H1 (cell line): ENCODE measurements around the gene FLVCR1. TPM values are rescaled to one million over a fixed set of nuclear protein-coding genes. Genes with fewer than 3 reads are reported as not detected.

Source experiments
- CTCF ChIA-PET: fragments of 300-600 bp; sonication (Branson Sonifier 250); formaldehyde crosslinking; loops from one replicate; lab custom pipeline; 2021; ENCODE audit not compliant: partially characterized antibody; lab: Charles Lee
- POLR2A ChIA-PET: fragments of 300-600 bp; sonication (Branson Sonifier 250); formaldehyde crosslinking; loops from one replicate; lab custom pipeline; 2021; ENCODE audit warnings: inconsistent platforms; ENCODE audit not compliant: partially characterized antibody; lab: Charles Lee
- DNase-seq, 2 experiments: peaks; one replicate each; pipeline versions ENCODE4 v3.0.0 to v3.0.0-alpha.2; 2010 to 2022; ENCODE audit warnings: low spot score in 2 of 2, low read depth in 1 of 2, mixed read lengths in 1 of 2
- FAIRE-seq: peaks from 2 replicates; lab custom pipeline; 2011; peaks lifted over from hg19 to GRCh38; lab: Jason Lieb, UNC
- H2AFZ ChIP-seq: 2 replicates; pipeline ENCODE4 v1.8.1; 2012; ENCODE audit warnings: low read length, inconsistent platforms
- H2AK5ac ChIP-seq: 2 replicates; pipeline ENCODE4 v1.6.1; 2013; ENCODE audit warnings: low read depth, low read length
- H2BK120ac ChIP-seq: replicated peaks from 2 replicates; pipeline ENCODE3; 2013; ENCODE audit warnings: low read depth, low read length, inconsistent platforms
- H2BK12ac ChIP-seq: 2 replicates; pipeline ENCODE4 v1.6.1; 2013; ENCODE audit warnings: low read depth, low read length
- H2BK15ac ChIP-seq: 2 replicates; pipeline ENCODE4 v1.6.1; 2013; ENCODE audit warnings: low read length
- H2BK20ac ChIP-seq: 2 replicates; pipeline ENCODE4 v1.6.1; 2013; ENCODE audit warnings: low read length
- H2BK5ac ChIP-seq: 2 replicates; pipeline ENCODE4 v1.6.1; 2013; ENCODE audit warnings: low read depth, low read length
- H3K14ac ChIP-seq: 2 replicates; pipeline ENCODE4 v1.6.1; 2013; ENCODE audit warnings: inconsistent platforms; ENCODE audit not compliant: insufficient read length
- H3K18ac ChIP-seq: 2 replicates; pipeline ENCODE4 v1.6.1; 2013; ENCODE audit warnings: low read length; ENCODE audit errors: extremely low read depth
- H3K23ac ChIP-seq: 2 replicates; pipeline ENCODE4 v1.6.1; 2013; ENCODE audit warnings: inconsistent platforms; ENCODE audit not compliant: insufficient read length
- H3K23me2 ChIP-seq: 2 replicates; pipeline ENCODE4 v1.6.1; 2013; ENCODE audit warnings: low read depth, low read length
- H3K27ac ChIP-seq: 2 replicates; pipeline ENCODE4 v1.6.1; 2011; ENCODE audit warnings: low read depth, low read length, inconsistent platforms
- H3K27me3 ChIP-seq, 4 experiments: replicated peaks in 1 of 4; 1 replicate in 1 of 4; 2 replicates in 3 of 4; pipeline versions ENCODE4 v1.6.1 to v1.8.1; 2011 to 2013; ENCODE audit warnings: low read length in 3 of 4, mild to moderate bottlenecking in 3 of 4, inconsistent platforms in 2 of 4, mixed read lengths in 2 of 4, moderate library complexity in 1 of 4; ENCODE audit not compliant: control insufficient read depth in 3 of 4, insufficient read depth in 3 of 4; ENCODE audit errors: extremely low read depth in 1 of 4
- H3K36me3 ChIP-seq, 4 experiments: 2 replicates each; pipeline versions ENCODE4 v1.6.1 to v1.8.1; 2011 to 2013; ENCODE audit warnings: mild to moderate bottlenecking in 4 of 4, low read length in 3 of 4, moderate library complexity in 2 of 4, control low read depth in 1 of 4, inconsistent platforms in 1 of 4; ENCODE audit not compliant: insufficient read depth in 4 of 4, control insufficient read depth in 2 of 4
- H3K4ac ChIP-seq: replicated peaks from 2 replicates; pipeline ENCODE3; 2013; ENCODE audit warnings: low read length, low read depth, mixed read lengths, inconsistent platforms; ENCODE audit not compliant: insufficient read length
- H3K4me1 ChIP-seq, 4 experiments: replicated peaks in 1 of 4; 1 replicate in 1 of 4; 2 replicates in 3 of 4; pipeline versions ENCODE4 v1.6.1 to v1.8.1; 2011 to 2013; ENCODE audit warnings: low read length in 3 of 4, inconsistent platforms in 2 of 4, mixed read lengths in 1 of 4; ENCODE audit not compliant: insufficient read depth in 4 of 4, control insufficient read depth in 3 of 4
- H3K4me2 ChIP-seq, 2 experiments: 2 replicates each; pipeline versions ENCODE4 v1.6.1 to v1.8.1; 2011 to 2013; ENCODE audit warnings: low read depth in 2 of 2, low read length in 2 of 2, control low read depth in 1 of 2, inconsistent platforms in 1 of 2, mild to moderate bottlenecking in 1 of 2; ENCODE audit not compliant: insufficient read depth in 1 of 2
- H3K4me3 ChIP-seq, 4 experiments: fragments of 200-600, 300-600 bp in 1 of 4; sonication (generic), shearing (Covaris generic), sonication (Bioruptor Twin) in 1 of 4; 2 replicates each; pipeline versions ENCODE4 v1.5.1 to v1.8.1; 2011 to 2016; ENCODE audit warnings: low read length in 4 of 4, low read depth in 3 of 4, control low read depth in 2 of 4, inconsistent platforms in 2 of 4, mild to moderate bottlenecking in 2 of 4, mixed read lengths in 1 of 4, moderate library complexity in 1 of 4; ENCODE audit not compliant: insufficient read depth in 2 of 4; ENCODE audit errors: extremely low read depth in 1 of 4
- H3K56ac ChIP-seq: replicated peaks from 2 replicates; pipeline ENCODE3; 2013; ENCODE audit warnings: low read depth, mild to moderate bottlenecking, mixed read lengths, low read length, inconsistent platforms; ENCODE audit not compliant: insufficient read length
- H3K79me1 ChIP-seq: 2 replicates; pipeline ENCODE4 v1.6.1; 2013; ENCODE audit warnings: low read depth, low read length, control low read depth
- H3K79me2 ChIP-seq, 2 experiments: 2 replicates each; pipeline versions ENCODE4 v1.6.1 to v1.8.1; 2012 to 2013; ENCODE audit warnings: low read length in 2 of 2, mild to moderate bottlenecking in 2 of 2, inconsistent platforms in 1 of 2; ENCODE audit not compliant: insufficient read depth in 2 of 2, control insufficient read depth in 1 of 2
- H3K9ac ChIP-seq, 4 experiments: replicated peaks in 1 of 4; 1 replicate in 1 of 4; 2 replicates in 3 of 4; pipeline versions ENCODE4 v1.6.1 to v1.8.1; 2011 to 2013; ENCODE audit warnings: low read depth in 3 of 4, low read length in 3 of 4, control low read depth in 2 of 4, mild to moderate bottlenecking in 2 of 4, moderate library complexity in 2 of 4, inconsistent platforms in 1 of 4; ENCODE audit errors: extremely low read depth in 1 of 4
- H3K9me3 ChIP-seq, 2 experiments: 2 replicates each; pipeline versions ENCODE4 v1.6.1 to v1.8.1; 2012 to 2013; ENCODE audit warnings: mild to moderate bottlenecking in 2 of 2, moderate library complexity in 2 of 2, control low read depth in 1 of 2, inconsistent platforms in 1 of 2, low read depth in 1 of 2, low read length in 1 of 2, mixed read lengths in 1 of 2; ENCODE audit not compliant: insufficient read depth in 2 of 2
- H4K20me1 ChIP-seq, 2 experiments: replicated peaks in 1 of 2; 2 replicates each; pipeline versions ENCODE3 to v1.8.1; 2011 to 2013; ENCODE audit warnings: inconsistent platforms in 2 of 2, low read length in 2 of 2, mild to moderate bottlenecking in 1 of 2; ENCODE audit not compliant: insufficient read depth in 2 of 2, control insufficient read depth in 1 of 2
- H4K5ac ChIP-seq: 2 replicates; pipeline ENCODE4 v1.6.1; 2013; ENCODE audit warnings: low read length, low read depth, mixed read lengths, inconsistent platforms; ENCODE audit not compliant: insufficient read length
- H4K8ac ChIP-seq: 2 replicates; pipeline ENCODE4 v1.8.0; 2013; ENCODE audit warnings: mild to moderate bottlenecking, moderate library complexity, low read length, inconsistent platforms; ENCODE audit not compliant: insufficient read depth; ENCODE audit errors: extremely low read depth
- H4K91ac ChIP-seq: replicated peaks from 2 replicates; pipeline ENCODE3; 2013; ENCODE audit warnings: low read length, mixed read lengths, inconsistent platforms; ENCODE audit not compliant: insufficient read length
- E2F6 ChIP-seq: IDR thresholded peaks from 2 replicates; pipeline ENCODE4 v1.6.1; 2012; ENCODE audit warnings: inconsistent platforms
- EZH2 ChIP-seq: fragments of 200-600 bp; sonication (generic); IDR thresholded peaks from 2 replicates; pipeline ENCODE4 v1.7.1; 2012; ENCODE audit warnings: low read depth, mild to moderate bottlenecking, moderate library complexity, low read length, inconsistent platforms; ENCODE audit not compliant: severe bottlenecking
- HDAC2 ChIP-seq, 2 experiments: fragments of 300-600 bp in 1 of 2; sonication (generic) in 1 of 2; IDR thresholded peaks; 2 replicates each; pipeline ENCODE4 v1.6.1; 2011 to 2012; ENCODE audit warnings: low read depth in 2 of 2, low read length in 2 of 2, mild to moderate bottlenecking in 2 of 2, moderate library complexity in 2 of 2, borderline replicate concordance in 1 of 2, inconsistent platforms in 1 of 2
- JUN ChIP-seq: IDR thresholded peaks from 2 replicates; pipeline ENCODE4 v1.6.1; 2011; ENCODE audit warnings: low read depth, mild to moderate bottlenecking, improper control_type of control experiment, low read length
- KDM5A ChIP-seq: fragments of 200-600 bp; IDR thresholded peaks from 2 replicates; pipeline ENCODE4 v1.7.1; 2012; ENCODE audit warnings: mild to moderate bottlenecking, low read length, inconsistent platforms, mixed read lengths
- MAX ChIP-seq: IDR thresholded peaks from 2 replicates; pipeline ENCODE4 v1.6.1; 2012; ENCODE audit warnings: inconsistent platforms
- NRF1 ChIP-seq: IDR thresholded peaks from 2 replicates; pipeline ENCODE4 v1.6.1; 2011; ENCODE audit warnings: mild to moderate bottlenecking, low read depth, low read length, improper control_type of control experiment
- RXRA ChIP-seq: IDR thresholded peaks from 2 replicates; pipeline ENCODE4 v1.6.1; 2011; ENCODE audit warnings: low read depth, mild to moderate bottlenecking, low read length, moderate library complexity; ENCODE audit not compliant: insufficient read depth
- SP1 ChIP-seq: IDR thresholded peaks from 2 replicates; pipeline ENCODE4 v1.6.1; 2011; ENCODE audit warnings: low read depth, low read length
- SRF ChIP-seq: IDR thresholded peaks from 2 replicates; pipeline ENCODE4 v1.6.1; 2011; ENCODE audit warnings: mild to moderate bottlenecking, low read depth, low read length, moderate library complexity
- ZNF274 ChIP-seq: IDR thresholded peaks from 2 replicates; pipeline ENCODE4 v1.7.0; 2012; ENCODE audit warnings: low read length, borderline replicate concordance; ENCODE audit errors: extremely low read depth
- WGBS, 2 experiments: shearing (Covaris generic) in 1 of 2; methylation state at CpG; one replicate each; pipeline versions ENCODE4 v1.1.6 to v1.1.7; 2013 to 2015; ENCODE audit warnings: low lambda C conversion rate in 2 of 2, mixed read lengths in 2 of 2, inconsistent platforms in 1 of 2, low coverage in 1 of 2, missing lambda C conversion rate in 1 of 2; ENCODE audit not compliant: insufficient replicate concordance in 2 of 2, insufficient coverage in 1 of 2, insufficient read length in 1 of 2; ENCODE audit errors: extremely low coverage in 1 of 2, missing lambda C conversion rate in 1 of 2; 5-methylcytosine and 5-hydroxymethylcytosine counted together
- polyA plus RNA-seq, 7 experiments: library from polyadenylated mRNA; depleted of rRNA in 3 of 7; stranded (reverse) in 5 of 7; unstranded in 2 of 7; fragments of >200 nt in 5 of 7; fragments of 200-250 nt in 2 of 7; gene quantifications; 1 replicate in 5 of 7; 2 replicates in 1 of 7; 4 replicates in 1 of 7; pipeline versions ENCODE4 v1.2.1 to v1.2.3, GENCODE V29; 2011 to 2013; ENCODE audit warnings: missing spikeins in 2 of 7, mixed read lengths in 2 of 7
- total RNA-seq: library from RNA; stranded (reverse); fragmentation: NEBNext Ultra II Directional; extraction: Animal tissue kit (Norgen Biotek cat#: 25700); gene quantifications from 2 replicates; pipeline ENCODE4 v1.2.1, GENCODE V29; 2021

Gene FLVCR1
- total and polyA plus RNA-seq, 2 of the 8 experiments (the other 6 are each of a cell fraction or from before 2014, with no cell fraction given), result 31.8 to 75.7 TPM

- Histone ChIP-seq H3K4me1 (peaks cover 0 to 6% (median 1%) of the 10 kb centered on the region in 4 experiments; a peak in 1 of 7 replicates), H3K9me3 (no peaks in the 10 kb centered on the region), H3K23me2 (peaks cover 3% of the 10 kb centered on the region; the same call in 1 of the 2 replicates), H3K18ac (no peak overlapping the region), H3K4me2 (no peak overlapping the region), H2BK20ac (no peak overlapping the region), H3K79me1 (no peaks in the 10 kb centered on the region), H3K27ac (no peak overlapping the region), H3K36me3 (no peaks in the 10 kb centered on the region), H3K9ac (no peak overlapping the region), H2AK5ac (no peak overlapping the region), H3K14ac (no peak overlapping the region), H2BK15ac (no peak overlapping the region; the same call in 1 of the 2 replicates), H4K91ac (no peak overlapping the region), H3K79me2 (peaks cover under 1 to 1% of the 10 kb centered on the region in 2 experiments; a peak in 3 of 4 replicates), H3K4me3 (no peak overlapping the region), H3K56ac (no peak overlapping the region), H4K5ac (no peak overlapping the region), H3K4ac (no peak overlapping the region), H4K8ac (no peak overlapping the region), H4K20me1 (no peaks in the 10 kb centered on the region), H2BK5ac (no peak overlapping the region), H2BK12ac (no peak overlapping the region), H3K23ac (no peak overlapping the region), H3K27me3 (peaks cover 0 to 4% (median 0%) of the 10 kb centered on the region in 4 experiments; a peak in 1 of 7 replicates), H2AFZ (no peak overlapping the region), H2BK120ac (no peak overlapping the region)
- no peak for FAIRE-seq
- 89% methylated on average over 4 of the region's 4 CpGs; no CpG with 5 or more reads in 1 of the 2 experiments for WGBS, 2 experiments
- ChIA-PET CTCF (interaction anchor here (0.8 to 1.7 kb wide), 6 partner anchors 22 to 131 kb away, joined by 3 to 7 read pairs (median 4); no protein-coding TSS in a partner anchor), POLR2A (interaction anchor here (0.9 to 3.6 kb wide), 9 partner anchors 9 to 40 kb away, joined by 3 to 23 read pairs (median 4); no protein-coding TSS in a partner anchor)
- DNase-seq, result no peak
- TF ChIP-seq SP1, result no peak
- TF ChIP-seq RXRA, result no peak
- TF ChIP-seq SRF, result no peak
- no peak for TF ChIP-seq HDAC2 (IDR thresholded peaks at IDR 0.05; ENCODE audit: borderline replicate concordance in 1 of 2, low read depth in 2 of 2, low read length in 2 of 2)
- TF ChIP-seq E2F6, result no peak
- no peak for TF ChIP-seq KDM5A
- TF ChIP-seq MAX, result no peak
- TF ChIP-seq EZH2, result no peak
- no peak for TF ChIP-seq NRF1
- no peak for TF ChIP-seq JUN
- no peak for TF ChIP-seq ZNF274
These were observed 87.5 kb downstream of the FLVCR1 start for GRCh38 chr1:212945463-212946160.
